Frontal cortex (tissue), 4 donors: ENCODE data around the gene DES. TPM values are rescaled to one million over a fixed set of nuclear protein-coding genes. Genes with fewer than 3 reads are reported as not detected.

Experiments used
- DNase-seq, 2 donors: peaks; one replicate each; pipeline ENCODE4 v3.0.0; 2012; ENCODE audit warnings: low spot score in 2 of 2
- FAIRE-seq: peaks from 2 replicates; lab custom pipeline; 2012; peaks lifted over from hg19 to GRCh38; lab: Jason Lieb, UNC
- total RNA-seq: library from RNA; depleted of rRNA; stranded (reverse); fragments of >200 nt; gene quantifications from one replicate; pipeline ENCODE4 v1.2.3, GENCODE V29; 2014
- donor health status: control.
- donor health status: control.
- donor health status: control.

Gene DES
- total RNA-seq, 1 donor from 2014 or later = 0.41 TPM

GRCh38 chr2:219435701-219436100, 17.5 kb downstream of the DES start:
- DNase-seq = no peak
- no peak for FAIRE-seq

DNA sequence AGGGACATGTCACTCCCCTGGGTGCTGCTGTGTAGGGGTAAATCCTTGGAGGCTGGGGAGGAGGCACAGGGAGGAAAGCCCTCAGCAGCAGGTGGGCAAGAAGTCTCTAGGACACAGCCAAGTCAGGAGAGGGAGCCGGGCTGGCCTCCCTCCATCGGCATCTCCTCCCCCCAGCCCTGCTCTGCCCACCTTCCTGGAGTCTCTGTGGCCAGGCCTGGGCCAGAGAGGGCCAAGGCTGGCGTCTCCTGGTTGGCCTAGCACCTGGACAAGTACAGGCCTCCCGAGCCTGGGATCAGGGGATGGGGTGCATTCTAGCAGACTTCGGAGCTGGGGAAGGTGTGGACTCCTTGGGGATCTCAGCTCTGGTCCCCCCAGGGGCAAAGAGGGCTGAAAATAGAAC, 18.3 kb downstream of the DES start:
- no peak for FAIRE-seq
- DNase-seq = no peak

DNA sequence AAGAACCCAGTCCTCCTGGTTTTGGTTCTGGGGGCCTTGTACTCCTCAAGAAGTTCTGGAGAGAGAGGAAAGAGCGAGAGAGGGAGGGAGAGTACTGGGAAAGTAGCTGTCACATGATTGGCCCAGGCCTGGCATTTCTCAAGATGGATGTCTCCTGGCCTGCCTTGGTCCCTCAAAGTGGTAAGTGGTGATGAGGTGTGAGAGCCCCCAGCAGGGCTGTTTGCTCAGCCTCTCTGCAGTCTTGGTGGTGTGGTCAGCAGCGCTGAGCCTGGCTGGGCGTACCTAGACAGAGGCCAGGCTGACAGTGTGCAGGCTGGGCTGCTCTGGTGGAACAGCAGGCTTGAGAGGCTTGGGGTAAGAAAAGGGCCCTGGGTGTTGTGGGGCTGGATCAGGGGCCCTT, 19.0 kb downstream of the DES start:
- DNase-seq (no peak), FAIRE-seq (no peak)

- no peak for FAIRE-seq
- no peak for DNase-seq
Measured at GRCh38 chr2:219437690-219438206, 19.6 kb downstream of the DES start.

GRCh38 chr2:219438453-219438852, 20.3 kb downstream of the DES start:
- FAIRE-seq (no peak), DNase-seq (no peak)

DNA sequence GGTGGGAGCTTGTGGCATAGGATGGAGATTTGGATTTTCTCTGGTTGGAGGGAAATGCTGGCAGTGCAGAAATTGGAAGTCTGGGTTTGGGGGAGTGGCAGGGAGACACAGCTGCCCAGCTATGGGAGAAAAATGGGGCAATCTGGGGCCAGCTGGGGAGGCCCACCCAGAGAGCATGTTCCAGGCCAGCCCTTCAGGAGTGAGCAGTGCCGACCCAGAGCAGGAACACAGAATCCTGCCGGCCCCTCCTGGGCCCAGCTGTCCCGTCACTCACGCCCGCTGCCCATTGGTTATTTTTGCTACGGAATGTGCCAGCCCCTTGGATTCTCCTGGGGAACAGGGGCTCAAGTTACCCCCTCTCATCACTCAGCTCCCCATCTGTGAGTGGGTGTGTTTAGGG, 21.3 kb downstream of the DES start:
- DNase-seq (no peak), FAIRE-seq (no peak)

GRCh38 chr2:219440388-219441256, 22.4 kb downstream of the DES start:
- FAIRE-seq (no peak), DNase-seq (no peak)

DNA sequence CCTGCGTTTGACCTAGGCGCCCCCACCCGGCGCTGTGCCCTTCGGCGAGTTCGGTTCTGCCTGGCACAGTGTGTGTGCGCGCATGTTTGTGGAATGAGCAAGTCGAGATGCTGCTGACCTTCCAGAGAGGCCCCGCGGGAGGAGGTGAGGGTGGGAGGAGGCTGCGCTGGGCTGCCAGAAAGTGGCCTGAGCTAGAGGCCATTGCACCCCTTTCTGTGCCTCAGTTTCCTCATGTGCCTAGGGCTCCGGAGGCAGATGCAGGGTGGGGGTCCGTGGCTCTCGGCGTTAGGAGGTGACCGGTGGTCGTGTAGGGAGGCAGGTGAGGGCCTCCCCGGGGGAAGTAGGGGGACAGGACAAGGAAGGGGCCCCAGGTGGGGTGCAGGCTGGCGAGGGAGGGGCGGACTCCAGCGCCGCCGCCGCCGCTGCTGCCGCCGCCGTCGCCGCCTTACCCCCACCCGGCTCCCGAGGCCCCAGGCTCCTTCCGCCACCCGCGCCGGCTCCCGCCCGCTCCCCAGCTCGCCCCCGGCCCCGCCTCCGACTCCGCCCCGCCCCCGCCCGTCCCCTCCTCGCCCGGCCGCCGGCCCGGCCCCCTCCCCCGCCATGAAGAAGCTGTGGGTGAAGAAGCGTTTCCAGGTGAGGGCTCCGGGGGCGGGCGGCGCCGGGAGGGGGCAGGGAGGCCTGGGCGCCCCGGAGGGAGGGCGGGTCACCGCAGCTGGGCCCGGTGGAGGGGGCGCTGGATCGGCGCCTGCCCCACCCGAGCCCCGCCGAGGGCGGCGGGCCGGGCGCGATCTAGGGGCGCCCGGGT, 23.5 kb downstream of the DES start:
- DNase-seq = peak; percentile 79 to 84
- no peak for FAIRE-seq

GRCh38 chr2:219442256-219443015, 24.3 kb downstream of the DES start:
- FAIRE-seq (no peak), DNase-seq (no peak)

GRCh38 chr2:219443016-219443696, 25.0 kb downstream of the DES start:
- DNase-seq (no peak), FAIRE-seq (no peak)

GRCh38 chr2:219443697-219444023, 25.5 kb downstream of the DES start:
- FAIRE-seq (no peak), DNase-seq (no peak)

GRCh38 chr2:219444566-219445091, 26.5 kb downstream of the DES start:
- DNase-seq = no peak
- FAIRE-seq = no peak

GRCh38 chr2:219445220-219445640, 27.1 kb downstream of the DES start:
- FAIRE-seq (no peak), DNase-seq (no peak)

DNA sequence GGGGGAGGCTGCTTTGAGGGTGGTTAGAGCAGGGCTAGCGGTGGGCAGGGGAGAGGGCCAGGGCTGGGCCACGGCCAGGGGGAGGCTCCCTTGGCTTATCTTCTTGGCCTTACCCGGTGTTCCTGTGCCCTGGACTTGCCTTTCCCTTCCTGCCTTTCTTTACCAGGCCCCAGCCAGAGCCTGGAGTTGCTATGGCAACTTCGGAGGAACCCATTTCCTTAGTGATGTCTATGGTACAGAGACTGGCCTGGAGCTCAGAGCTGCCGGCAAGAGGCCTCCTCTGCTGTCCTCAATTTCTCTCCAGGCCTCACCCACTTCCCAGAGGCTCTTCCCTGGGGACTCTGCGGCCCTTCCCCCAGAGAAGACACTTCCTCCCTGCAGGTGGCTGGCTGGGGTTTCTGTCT, 27.9 kb downstream of the DES start:
- DNase-seq (peak in 1 of 2 donors; percentile 67), FAIRE-seq (no peak)

DNA sequence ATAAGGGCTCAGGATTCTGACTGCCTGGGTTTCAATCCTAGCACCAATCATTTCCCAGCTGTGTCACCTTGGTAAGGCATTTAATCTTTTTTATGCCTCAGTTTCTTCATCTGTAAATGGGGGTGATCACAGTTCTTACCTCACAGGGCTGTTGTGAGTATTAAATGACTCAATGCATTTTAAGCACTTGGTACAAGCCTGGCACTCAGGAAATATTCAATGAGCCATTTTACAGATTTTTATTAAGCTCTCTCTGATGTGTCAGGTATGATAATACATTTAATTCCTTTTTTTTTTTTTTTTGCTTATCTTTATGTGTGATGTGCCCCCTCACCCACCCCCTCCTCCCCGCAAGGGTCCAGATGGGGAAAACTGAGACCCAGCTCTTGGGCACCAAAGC, 28.5 kb downstream of the DES start:
- DNase-seq (no peak), FAIRE-seq (no peak)

- FAIRE-seq (no peak), DNase-seq (no peak)
Measured at GRCh38 chr2:219447242-219448098, 29.3 kb downstream of the DES start.

- FAIRE-seq = no peak
- DNase-seq = no peak
Measured at GRCh38 chr2:219448099-219448775, 30.1 kb downstream of the DES start.

GRCh38 chr2:219448776-219449341, 30.7 kb downstream of the DES start:
- no peak for FAIRE-seq
- DNase-seq = no peak
